ENCODE data around the gene DGAT2L6.
"Not testable (repeated sequence)": the region's sequence is repeated elsewhere in the genome, so short reads cannot be mapped to it uniquely, and the experiment has no call there.

DGAT2L6 gene

GRCh38 chrX:70209570-70209969, 32.3 kb downstream of the DGAT2L6 start:
- not testable (repeated sequence) for H3K23ac ChIP-seq (ENCODE audit: low read length in 2 of 2); DNase-seq; H2AK5ac ChIP-seq (ENCODE audit: low read length, severe bottlenecking); H3K9me3 ChIP-seq (ENCODE audit: control insufficient read depth, low read length); H4K8ac ChIP-seq (ENCODE audit: low read length); H3K14ac ChIP-seq (ENCODE audit: low read length in 2 of 2); H2BK15ac ChIP-seq (ENCODE audit: low read depth, poor library complexity, severe bottlenecking); H2AFZ ChIP-seq (ENCODE audit: low read depth, low read length); H3K9ac ChIP-seq (ENCODE audit: low read length); H4K91ac ChIP-seq (ENCODE audit: low read length); H3K4me3 ChIP-seq (ENCODE audit: insufficient read depth in 1 of 2, low read depth in 1 of 2, low read length in 2 of 2); H3K79me1 ChIP-seq (replicated peaks; ENCODE audit: low read length, poor library complexity, severe bottlenecking); H3K4ac ChIP-seq (ENCODE audit: low read depth in 1 of 2, low read length in 2 of 2); H3K4me1 ChIP-seq (ENCODE audit: control insufficient read depth, insufficient read depth, low read depth, low read length); H3K4me2 ChIP-seq (ENCODE audit: low read length, poor library complexity, severe bottlenecking); H2BK12ac ChIP-seq (ENCODE audit: low read length in 2 of 2); H2BK5ac ChIP-seq (ENCODE audit: low read depth, low read length, poor library complexity, severe bottlenecking); H3K27ac ChIP-seq (ENCODE audit: low read length, poor library complexity, severe bottlenecking); H3K18ac ChIP-seq (ENCODE audit: low read depth in 1 of 2, low read length in 2 of 2); H2BK120ac ChIP-seq (ENCODE audit: low read depth, low read length); H3K36me3 ChIP-seq (ENCODE audit: control insufficient read depth in 1 of 2, insufficient read depth in 2 of 2, low read depth in 1 of 2, low read length in 2 of 2)
- peaks cover 0 to 15% of the 10 kb centered on the region in 2 experiments for H3K27me3 ChIP-seq (ENCODE audit: control insufficient read depth in 1 of 2, insufficient read depth in 1 of 2, low read length in 2 of 2)
- 65% methylated on average over 3 of the region's 6 CpGs for WGBS

- Histone ChIP-seq H2AK5ac (ENCODE audit: low read length, severe bottlenecking) (no peak overlapping the region), H2AFZ (ENCODE audit: low read depth, low read length) (no peak overlapping the region), H4K8ac (ENCODE audit: low read length) (no peak overlapping the region), H3K4me2 (ENCODE audit: low read length, poor library complexity, severe bottlenecking) (no peak overlapping the region), H3K9me3 (ENCODE audit: control insufficient read depth, low read length) (no peaks in the 10 kb centered on the region), H2BK12ac (ENCODE audit: low read length in 2 of 2) (no peak overlapping the region), H4K91ac (ENCODE audit: low read length) (no peak overlapping the region), H3K14ac (ENCODE audit: low read length in 2 of 2) (no peak overlapping the region), H3K4ac (ENCODE audit: low read depth in 1 of 2, low read length in 2 of 2) (no peak overlapping the region), H3K36me3 (ENCODE audit: control insufficient read depth in 1 of 2, insufficient read depth in 2 of 2, low read depth in 1 of 2, low read length in 2 of 2) (no peaks in the 10 kb centered on the region), H3K27me3 (ENCODE audit: control insufficient read depth in 1 of 2, insufficient read depth in 1 of 2, low read length in 2 of 2) (peaks cover 0 to 23% of the 10 kb centered on the region in 2 experiments), H3K23ac (ENCODE audit: low read length in 2 of 2) (no peak overlapping the region), H3K27ac (ENCODE audit: low read length, poor library complexity, severe bottlenecking) (no peak overlapping the region), H3K4me3 (ENCODE audit: insufficient read depth in 1 of 2, low read depth in 1 of 2, low read length in 2 of 2) (no peak overlapping the region), H2BK15ac (ENCODE audit: low read depth, poor library complexity, severe bottlenecking) (no peak overlapping the region), H3K79me1 (replicated peaks; ENCODE audit: low read length, poor library complexity, severe bottlenecking) (no peaks in the 10 kb centered on the region), H3K9ac (ENCODE audit: low read length) (no peak overlapping the region), H3K4me1 (ENCODE audit: control insufficient read depth, insufficient read depth, low read depth, low read length) (no peaks in the 10 kb centered on the region), H2BK120ac (ENCODE audit: low read depth, low read length) (no peak overlapping the region), H2BK5ac (ENCODE audit: low read depth, low read length, poor library complexity, severe bottlenecking) (no peak overlapping the region), H3K18ac (ENCODE audit: low read depth in 1 of 2, low read length in 2 of 2) (no peak overlapping the region)
- WGBS = 59% methylated on average over 2 of the region's 5 CpGs
- DNase-seq = no peak
Observed at GRCh38 chrX:70219938-70220764, 42.9 kb downstream of the DGAT2L6 start.

DNA sequence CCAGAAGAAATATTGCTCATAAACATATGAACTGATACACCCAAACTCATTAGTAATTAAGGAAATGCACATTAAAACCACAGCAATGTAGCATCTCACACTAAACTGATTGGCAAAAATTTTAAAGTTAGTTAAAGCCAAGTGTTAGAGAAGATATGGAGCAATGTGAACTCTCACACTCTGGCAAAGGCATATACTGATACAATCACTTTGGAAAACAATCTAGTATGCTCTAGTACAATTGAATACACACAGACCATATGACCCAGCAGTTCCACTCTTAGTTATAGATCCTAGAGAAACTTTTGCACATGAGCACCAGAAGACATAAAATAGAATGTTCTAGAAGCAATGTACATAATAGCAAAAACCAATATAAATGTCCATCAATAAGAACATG, 48.8 kb downstream of the DGAT2L6 start:
- Histone ChIP-seq H2BK5ac (ENCODE audit: low read depth, low read length, poor library complexity, severe bottlenecking) (no peak overlapping the region), H3K14ac (ENCODE audit: low read length in 2 of 2) (no peak overlapping the region), H3K9ac (ENCODE audit: low read length) (no peak overlapping the region), H3K9me3 (ENCODE audit: control insufficient read depth, low read length) (no peaks in the 10 kb centered on the region), H2BK120ac (ENCODE audit: low read depth, low read length) (no peak overlapping the region), H4K91ac (ENCODE audit: low read length) (no peak overlapping the region), H2BK15ac (ENCODE audit: low read depth, poor library complexity, severe bottlenecking) (no peak overlapping the region), H3K4me3 (ENCODE audit: insufficient read depth in 1 of 2, low read depth in 1 of 2, low read length in 2 of 2) (no peak overlapping the region), H4K8ac (ENCODE audit: low read length) (no peak overlapping the region), H3K18ac (ENCODE audit: low read depth in 1 of 2, low read length in 2 of 2) (no peak overlapping the region), H2AK5ac (ENCODE audit: low read length, severe bottlenecking) (no peak overlapping the region), H2AFZ (ENCODE audit: low read depth, low read length) (no peak overlapping the region), H2BK12ac (ENCODE audit: low read length in 2 of 2) (no peak overlapping the region), H3K23ac (ENCODE audit: low read length in 2 of 2) (no peak overlapping the region), H3K27me3 (ENCODE audit: control insufficient read depth in 1 of 2, insufficient read depth in 1 of 2, low read length in 2 of 2) (peaks cover 0 to 34% of the 10 kb centered on the region in 2 experiments), H3K36me3 (ENCODE audit: control insufficient read depth in 1 of 2, insufficient read depth in 2 of 2, low read depth in 1 of 2, low read length in 2 of 2) (no peaks in the 10 kb centered on the region), H3K4me1 (ENCODE audit: control insufficient read depth, insufficient read depth, low read depth, low read length) (no peaks in the 10 kb centered on the region), H3K4ac (ENCODE audit: low read depth in 1 of 2, low read length in 2 of 2) (no peak overlapping the region), H3K79me1 (replicated peaks; ENCODE audit: low read length, poor library complexity, severe bottlenecking) (no peaks in the 10 kb centered on the region), H3K27ac (ENCODE audit: low read length, poor library complexity, severe bottlenecking) (no peak overlapping the region), H3K4me2 (ENCODE audit: low read length, poor library complexity, severe bottlenecking) (no peak overlapping the region)
- DNase-seq = no peak

DNA sequence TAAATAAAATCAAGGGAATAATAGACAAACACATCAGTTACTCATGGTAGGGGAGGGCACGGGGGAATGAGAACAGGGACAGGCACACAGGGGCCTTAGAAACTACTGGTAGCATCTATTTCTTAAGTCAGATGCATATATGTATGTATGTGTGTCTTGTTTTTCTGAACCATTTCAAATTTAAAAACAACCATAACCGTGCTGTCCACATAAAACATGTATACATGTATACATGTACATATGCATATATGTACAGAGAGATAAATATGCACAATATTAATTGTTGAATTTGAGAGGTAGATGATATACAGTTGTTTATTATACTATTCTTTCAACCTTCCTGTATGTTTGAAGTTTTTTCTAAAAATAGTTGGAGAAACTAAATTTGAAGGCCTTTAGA, 49.4 kb downstream of the DGAT2L6 start:
- no peak overlapping the region for H2AFZ ChIP-seq (ENCODE audit: low read depth, low read length)
- H4K91ac ChIP-seq (ENCODE audit: low read length) = no peak overlapping the region
- H4K8ac ChIP-seq (ENCODE audit: low read length) = no peak overlapping the region
- no peak overlapping the region for H3K9ac ChIP-seq (ENCODE audit: low read length)
- no peaks in the 10 kb centered on the region for H3K9me3 ChIP-seq (ENCODE audit: control insufficient read depth, low read length)
- H3K14ac ChIP-seq (ENCODE audit: low read length in 2 of 2) = no peak overlapping the region
- no CpG with 5 or more reads among the region's 2 CpGs for WGBS
- H3K27ac ChIP-seq (ENCODE audit: low read length, poor library complexity, severe bottlenecking) = no peak overlapping the region
- H2AK5ac ChIP-seq (ENCODE audit: low read length, severe bottlenecking) = no peak overlapping the region
- H3K4me1 ChIP-seq (ENCODE audit: control insufficient read depth, insufficient read depth, low read depth, low read length) = no peaks in the 10 kb centered on the region
- no peak overlapping the region for H2BK120ac ChIP-seq (ENCODE audit: low read depth, low read length)
- H3K27me3 ChIP-seq (ENCODE audit: control insufficient read depth in 1 of 2, insufficient read depth in 1 of 2, low read length in 2 of 2) = peaks cover 0 to 38% of the 10 kb centered on the region in 2 experiments
- H3K36me3 ChIP-seq (ENCODE audit: control insufficient read depth in 1 of 2, insufficient read depth in 2 of 2, low read depth in 1 of 2, low read length in 2 of 2) = no peaks in the 10 kb centered on the region
- H3K4me2 ChIP-seq (ENCODE audit: low read length, poor library complexity, severe bottlenecking) = no peak overlapping the region
- no peak overlapping the region for H3K23ac ChIP-seq (ENCODE audit: low read length in 2 of 2)
- H2BK12ac ChIP-seq (ENCODE audit: low read length in 2 of 2) = no peak overlapping the region
- H3K79me1 ChIP-seq (replicated peaks; ENCODE audit: low read length, poor library complexity, severe bottlenecking) = no peaks in the 10 kb centered on the region
- H2BK5ac ChIP-seq (ENCODE audit: low read depth, low read length, poor library complexity, severe bottlenecking) = no peak overlapping the region
- H2BK15ac ChIP-seq (ENCODE audit: low read depth, poor library complexity, severe bottlenecking) = no peak overlapping the region
- H3K18ac ChIP-seq (ENCODE audit: low read depth in 1 of 2, low read length in 2 of 2) = no peak overlapping the region
- H3K4me3 ChIP-seq (ENCODE audit: insufficient read depth in 1 of 2, low read depth in 1 of 2, low read length in 2 of 2) = no peak overlapping the region
- H3K4ac ChIP-seq (ENCODE audit: low read depth in 1 of 2, low read length in 2 of 2) = no peak overlapping the region
- DNase-seq = no peak

Measured in mesenchymal stem cell (in vitro differentiated cells and primary cell).